SK-N-SH treated with all-trans-retinoic acid at 6 μM for 48 hours (cell line): Measurements from ENCODE around the gene ARHGAP25.

Experiments used
- ARNTL ChIP-seq: fragments of 450-650 bp; formaldehyde crosslinking; IDR thresholded peaks from 2 replicates; pipeline ENCODE4 v1.5.0; 2020; ENCODE audit warnings: low read depth, mild to moderate bottlenecking, moderate library complexity, borderline replicate concordance
- CREB5 ChIP-seq: fragments of 250-450 bp; sonication (Bioruptor Pico); IDR thresholded peaks from 2 replicates; pipeline ENCODE4 v1.5.1; 2020; ENCODE audit warnings: low read depth, mild to moderate bottlenecking, moderate library complexity
- ESRRG ChIP-seq: fragments of 250-450 bp; sonication (Bioruptor Pico); IDR thresholded peaks from 2 replicates; pipeline ENCODE4 v1.6.1; 2021; ENCODE audit warnings: mild to moderate bottlenecking
- GLIS3 ChIP-seq: fragments of 250-450 bp; sonication (Bioruptor Pico); IDR thresholded peaks from 2 replicates; pipeline ENCODE4 v1.5.0; 2020; ENCODE audit warnings: mild to moderate bottlenecking, moderate library complexity
- OSR1 ChIP-seq: fragments of 250-450 bp; sonication (Bioruptor Pico); IDR thresholded peaks from 2 replicates; pipeline ENCODE4 v1.8.0; 2022; ENCODE audit warnings: moderate library complexity, mild to moderate bottlenecking, inconsistent platforms
- PATZ1 ChIP-seq: fragments of 250-450 bp; sonication (Bioruptor Pico); IDR thresholded peaks from 2 replicates; pipeline ENCODE4 v1.8.0; 2020; ENCODE audit warnings: mild to moderate bottlenecking, moderate library complexity, borderline replicate concordance
- RARB ChIP-seq: fragments of 250-450 bp; sonication (Bioruptor Pico); IDR thresholded peaks from 2 replicates; pipeline ENCODE4 v1.8.0; 2021; ENCODE audit warnings: mild to moderate bottlenecking, moderate library complexity
- SNAI2 ChIP-seq: fragments of 250-450 bp; sonication (Bioruptor Pico); IDR thresholded peaks from 2 replicates; pipeline ENCODE4 v1.5.0; 2020; ENCODE audit warnings: mild to moderate bottlenecking, moderate library complexity
- TOX ChIP-seq: fragments of 250-450 bp; sonication (Bioruptor Pico); IDR thresholded peaks from 2 replicates; pipeline ENCODE4 v1.8.0; 2021; ENCODE audit warnings: mild to moderate bottlenecking, moderate library complexity, borderline replicate concordance
- ZFP3 ChIP-seq: fragments of 250-450 bp; sonication (Bioruptor Pico); IDR thresholded peaks from 2 replicates; pipeline ENCODE4 v1.5.0; 2020; ENCODE audit warnings: mild to moderate bottlenecking, moderate library complexity
- ZNF70 ChIP-seq: fragments of 450-650 bp; formaldehyde crosslinking; IDR thresholded peaks from 2 replicates; pipeline ENCODE4 v1.5.0; 2020; ENCODE audit warnings: mild to moderate bottlenecking, moderate library complexity

DNA sequence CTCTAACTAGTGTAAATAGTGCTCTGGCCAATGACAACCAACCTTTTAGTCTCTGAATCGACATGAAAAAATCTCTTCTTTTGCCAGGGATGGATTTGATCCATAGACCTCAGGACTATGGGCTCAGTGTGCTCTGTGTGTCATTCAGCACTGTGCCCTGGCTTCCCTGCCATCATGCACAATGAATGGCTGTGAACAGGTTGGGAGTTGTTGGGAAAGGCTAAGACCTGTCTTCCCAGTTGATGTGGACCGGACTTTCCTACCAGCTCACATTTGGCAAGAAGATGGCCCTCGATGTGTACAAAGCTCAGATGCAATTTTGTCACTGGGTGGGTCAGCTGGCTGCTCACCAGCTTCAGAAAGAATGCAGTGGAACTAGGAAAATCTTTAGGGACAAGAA, 26.0 kb upstream of the ARHGAP25 start:
- no peak for TF ChIP-seq TOX (CRISPR knock-in tag)
- TF ChIP-seq ESRRG (CRISPR knock-in tag) = no peak
- no peak for TF ChIP-seq ZNF70 (CRISPR knock-in tag)
- TF ChIP-seq OSR1 (CRISPR knock-in tag) = no peak
- TF ChIP-seq ZFP3 (CRISPR knock-in tag) = no peak
- TF ChIP-seq CREB5 = no peak
- no peak for TF ChIP-seq ARNTL (CRISPR knock-in tag)
- no peak for TF ChIP-seq PATZ1 (CRISPR knock-in tag)
- no peak for TF ChIP-seq RARB (CRISPR knock-in tag)
- no peak for TF ChIP-seq GLIS3 (CRISPR knock-in tag)
- no peak for TF ChIP-seq SNAI2 (CRISPR knock-in tag)
